Measurements from ENCODE around the gene IDUA. TPM values are rescaled to one million over a fixed set of nuclear protein-coding genes. Genes with fewer than 3 reads are reported as not detected.

Gene IDUA
- total RNA-seq, 1 donor from 2014 or later = 37.2 TPM

GRCh38 chr4:955161-955921, 31.5 kb upstream of the IDUA start:
- Mint-ChIP-seq H3K27me3 (no peaks in the 10 kb centered on the region), H3K27ac (no peak overlapping the region), H3K4me1 (ENCODE audit: unreplicated experiment) (no peaks in the 10 kb centered on the region), H3K9me3 (no peaks in the 10 kb centered on the region), H3K4me3 (no peak overlapping the region), H3K36me3 (no peaks in the 10 kb centered on the region)
- no peak for TF ChIP-seq CTCF (conservative IDR thresholded peaks at IDR 0.05)
- no peak for DNase-seq (ENCODE audit: extremely low spot score, unreplicated experiment)

GRCh38 chr4:955931-956381, 30.9 kb upstream of the IDUA start:
- H3K4me3 Mint-ChIP-seq = no peak overlapping the region
- no peaks in the 10 kb centered on the region for H3K36me3 Mint-ChIP-seq
- H3K9me3 Mint-ChIP-seq = no peaks in the 10 kb centered on the region
- DNase-seq (ENCODE audit: extremely low spot score, unreplicated experiment) = no peak
- TF ChIP-seq CTCF (conservative IDR thresholded peaks at IDR 0.05) = no peak
- no peaks in the 10 kb centered on the region for H3K4me1 Mint-ChIP-seq (ENCODE audit: unreplicated experiment)
- no peak overlapping the region for H3K27ac Mint-ChIP-seq
- no peaks in the 10 kb centered on the region for H3K27me3 Mint-ChIP-seq

- Mint-ChIP-seq H3K27me3 (no peaks in the 10 kb centered on the region), H3K9me3 (no peaks in the 10 kb centered on the region), H3K4me1 (ENCODE audit: unreplicated experiment) (no peaks in the 10 kb centered on the region), H3K4me3 (no peak overlapping the region), H3K27ac (no peak overlapping the region), H3K36me3 (no peaks in the 10 kb centered on the region)
- TF ChIP-seq CTCF (conservative IDR thresholded peaks at IDR 0.05) = no peak
- no peak for DNase-seq (ENCODE audit: extremely low spot score, unreplicated experiment)
Measured at GRCh38 chr4:956531-957230, 30.2 kb upstream of the IDUA start.

- Mint-ChIP-seq H3K36me3 (no peaks in the 10 kb centered on the region), H3K27me3 (no peaks in the 10 kb centered on the region), H3K9me3 (no peaks in the 10 kb centered on the region), H3K4me3 (no peak overlapping the region), H3K27ac (no peak overlapping the region), H3K4me1 (ENCODE audit: unreplicated experiment) (no peaks in the 10 kb centered on the region)
- no peak for DNase-seq (ENCODE audit: extremely low spot score, unreplicated experiment)
- TF ChIP-seq CTCF (conservative IDR thresholded peaks at IDR 0.05) = no peak
Measured at GRCh38 chr4:957231-957580, 29.6 kb upstream of the IDUA start.

- no peaks in the 10 kb centered on the region for H3K36me3 Mint-ChIP-seq
- no peaks in the 10 kb centered on the region for H3K27me3 Mint-ChIP-seq
- DNase-seq (ENCODE audit: extremely low spot score, unreplicated experiment) = no peak
- TF ChIP-seq CTCF (conservative IDR thresholded peaks at IDR 0.05) = no peak
- H3K4me3 Mint-ChIP-seq = no peak overlapping the region
- no peaks in the 10 kb centered on the region for H3K4me1 Mint-ChIP-seq (ENCODE audit: unreplicated experiment)
- H3K27ac Mint-ChIP-seq = no peak overlapping the region
- no peaks in the 10 kb centered on the region for H3K9me3 Mint-ChIP-seq
Measured at GRCh38 chr4:957581-958313, 29.1 kb upstream of the IDUA start.
